Measurements from ENCODE around the gene EPHA4.

EPHA4 gene

DNA sequence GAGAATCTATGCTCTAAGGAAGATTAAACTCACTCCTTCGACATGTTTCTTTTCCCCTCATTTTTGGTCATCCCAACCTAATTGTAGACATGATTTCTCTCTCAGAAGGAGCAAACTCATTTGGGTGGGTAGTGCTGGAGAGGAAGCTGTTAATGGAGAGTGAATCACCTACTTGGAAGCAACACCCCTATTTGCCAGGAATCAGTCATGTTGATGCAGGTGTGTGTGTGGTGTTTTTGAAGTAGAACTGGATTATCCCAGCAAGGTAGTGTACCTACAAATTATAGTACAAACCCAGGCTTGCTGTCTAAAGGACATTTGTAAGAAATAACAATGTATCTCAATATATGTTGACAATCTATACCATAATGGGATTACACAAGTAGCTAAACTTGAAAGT, 186.4 kb downstream of the EPHA4 start:
- Histone ChIP-seq H3K9ac (ENCODE audit: low read depth, low read length) (no peak overlapping the region), H3K4me1 (ENCODE audit: insufficient read depth, low read length) (no peaks in the 10 kb centered on the region), H3K36me3 (ENCODE audit: insufficient read depth, low read length) (no peaks in the 10 kb centered on the region), H3K4me2 (ENCODE audit: insufficient read depth, low read length) (no peak overlapping the region), H2AFZ (ENCODE audit: low read depth, low read length) (no peak overlapping the region), H3K4me3 (ENCODE audit: low read depth in 1 of 2, low read length in 2 of 2) (no peak overlapping the region), H4K20me1 (ENCODE audit: insufficient read depth, low read length) (no peaks in the 10 kb centered on the region), H3K27me3 (ENCODE audit: insufficient read depth, low read length, poor library complexity) (no peaks in the 10 kb centered on the region), H3K9me3 (ENCODE audit: insufficient read depth, low read length, severe bottlenecking) (no peaks in the 10 kb centered on the region), H3K27ac (ENCODE audit: low read length) (no peak overlapping the region), H3K79me2 (ENCODE audit: insufficient read depth, low read length) (no peaks in the 10 kb centered on the region)
- DNase-seq, result no peak
- no peak for TF ChIP-seq EZH2 (IDR thresholded peaks at IDR 0.05; ENCODE audit: borderline replicate concordance, low read depth, low read length, severe bottlenecking)
- TF ChIP-seq, protein P1, sequence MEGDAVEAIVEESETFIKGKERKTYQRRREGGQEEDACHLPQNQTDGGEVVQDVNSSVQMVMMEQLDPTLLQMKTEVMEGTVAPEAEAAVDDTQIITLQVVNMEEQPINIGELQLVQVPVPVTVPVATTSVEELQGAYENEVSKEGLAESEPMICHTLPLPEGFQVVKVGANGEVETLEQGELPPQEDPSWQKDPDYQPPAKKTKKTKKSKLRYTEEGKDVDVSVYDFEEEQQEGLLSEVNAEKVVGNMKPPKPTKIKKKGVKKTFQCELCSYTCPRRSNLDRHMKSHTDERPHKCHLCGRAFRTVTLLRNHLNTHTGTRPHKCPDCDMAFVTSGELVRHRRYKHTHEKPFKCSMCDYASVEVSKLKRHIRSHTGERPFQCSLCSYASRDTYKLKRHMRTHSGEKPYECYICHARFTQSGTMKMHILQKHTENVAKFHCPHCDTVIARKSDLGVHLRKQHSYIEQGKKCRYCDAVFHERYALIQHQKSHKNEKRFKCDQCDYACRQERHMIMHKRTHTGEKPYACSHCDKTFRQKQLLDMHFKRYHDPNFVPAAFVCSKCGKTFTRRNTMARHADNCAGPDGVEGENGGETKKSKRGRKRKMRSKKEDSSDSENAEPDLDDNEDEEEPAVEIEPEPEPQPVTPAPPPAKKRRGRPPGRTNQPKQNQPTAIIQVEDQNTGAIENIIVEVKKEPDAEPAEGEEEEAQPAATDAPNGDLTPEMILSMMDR (IDR thresholded peaks at IDR 0.05; ENCODE audit: borderline replicate concordance, extremely low read depth, low read length, poor library complexity, severe bottlenecking), result no peak
- no peak for ATAC-seq (ENCODE audit: insufficient read depth, low read depth)

DNA sequence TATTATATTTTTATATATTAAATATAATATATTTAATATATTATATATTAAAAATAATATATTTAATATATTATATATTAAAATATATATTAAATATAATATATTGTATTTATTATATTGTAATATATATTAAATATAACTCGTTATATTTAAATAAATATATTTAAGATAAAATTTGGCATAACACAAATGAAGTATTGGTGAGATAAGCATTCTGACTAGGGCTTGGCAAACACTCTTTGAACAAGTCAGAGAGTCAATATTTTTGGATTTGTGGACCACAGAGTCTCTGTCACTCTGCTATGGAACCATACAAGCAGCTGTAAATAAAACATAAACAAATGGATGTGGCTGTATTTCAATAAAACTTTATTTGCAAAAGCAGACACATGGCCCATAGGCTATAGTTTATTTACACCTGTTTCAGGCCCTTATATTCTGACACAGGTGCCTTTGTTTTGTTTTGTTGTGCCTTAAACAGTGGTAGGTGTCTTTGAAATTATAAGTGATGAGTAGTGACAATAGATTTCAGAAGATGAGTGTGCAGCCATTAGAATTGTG, 190.1 kb downstream of the EPHA4 start:
- H3K79me2 ChIP-seq (ENCODE audit: insufficient read depth, low read length), result no peaks in the 10 kb centered on the region
- H3K4me3 ChIP-seq (ENCODE audit: low read depth in 1 of 2, low read length in 2 of 2), result no peak overlapping the region
- TF ChIP-seq EZH2 (IDR thresholded peaks at IDR 0.05; ENCODE audit: borderline replicate concordance, low read depth, low read length, severe bottlenecking), result no peak
- TF ChIP-seq, protein P1 (IDR thresholded peaks at IDR 0.05; ENCODE audit: borderline replicate concordance, extremely low read depth, low read length, poor library complexity, severe bottlenecking), result no peak
- H4K20me1 ChIP-seq (ENCODE audit: insufficient read depth, low read length), result no peaks in the 10 kb centered on the region
- H3K27me3 ChIP-seq (ENCODE audit: insufficient read depth, low read length, poor library complexity), result no peaks in the 10 kb centered on the region
- H3K4me1 ChIP-seq (ENCODE audit: insufficient read depth, low read length), result no peaks in the 10 kb centered on the region
- DNase-seq (no peak), ATAC-seq (ENCODE audit: insufficient read depth, low read depth) (no peak)
- H3K36me3 ChIP-seq (ENCODE audit: insufficient read depth, low read length), result no peaks in the 10 kb centered on the region
- no peak overlapping the region for H2AFZ ChIP-seq (ENCODE audit: low read depth, low read length)
- H3K9me3 ChIP-seq (ENCODE audit: insufficient read depth, low read length, severe bottlenecking), result no peaks in the 10 kb centered on the region
- no peak overlapping the region for H3K9ac ChIP-seq (ENCODE audit: low read depth, low read length)
- H3K4me2 ChIP-seq (ENCODE audit: insufficient read depth, low read length), result no peak overlapping the region
- no peak overlapping the region for H3K27ac ChIP-seq (ENCODE audit: low read length)

DNA sequence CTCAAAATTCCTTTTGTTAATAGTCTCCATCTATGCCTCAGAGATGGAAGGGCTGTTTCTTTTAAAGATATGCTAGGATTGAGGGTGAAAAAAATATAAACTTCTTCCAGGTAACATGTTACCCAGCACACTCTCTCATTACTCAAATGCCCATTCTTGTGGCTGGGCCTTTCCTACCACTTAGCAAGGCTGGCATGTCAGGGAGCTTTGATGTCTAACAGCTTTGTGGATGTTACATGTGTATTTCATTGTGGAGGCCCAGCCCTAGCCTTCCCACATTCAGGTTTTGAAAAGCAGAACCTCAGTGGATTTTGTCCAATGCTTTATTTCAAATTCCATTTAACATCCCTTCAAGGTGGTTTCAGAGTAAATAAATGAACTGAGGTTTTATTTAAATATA, 191.4 kb downstream of the EPHA4 start:
- DNase-seq, result no peak
- no peaks in the 10 kb centered on the region for H3K36me3 ChIP-seq (ENCODE audit: insufficient read depth, low read length)
- ATAC-seq (ENCODE audit: insufficient read depth, low read depth), result no peak
- no peak overlapping the region for H3K4me3 ChIP-seq (ENCODE audit: low read depth in 1 of 2, low read length in 2 of 2)
- no peak overlapping the region for H3K27ac ChIP-seq (ENCODE audit: low read length)
- H4K20me1 ChIP-seq (ENCODE audit: insufficient read depth, low read length), result no peaks in the 10 kb centered on the region
- no peaks in the 10 kb centered on the region for H3K9me3 ChIP-seq (ENCODE audit: insufficient read depth, low read length, severe bottlenecking)
- TF ChIP-seq, protein P1 (IDR thresholded peaks at IDR 0.05; ENCODE audit: borderline replicate concordance, extremely low read depth, low read length, poor library complexity, severe bottlenecking), result no peak
- no peak for TF ChIP-seq EZH2 (IDR thresholded peaks at IDR 0.05; ENCODE audit: borderline replicate concordance, low read depth, low read length, severe bottlenecking)
- no peaks in the 10 kb centered on the region for H3K79me2 ChIP-seq (ENCODE audit: insufficient read depth, low read length)
- no peaks in the 10 kb centered on the region for H3K27me3 ChIP-seq (ENCODE audit: insufficient read depth, low read length, poor library complexity)
- no peak overlapping the region for H3K9ac ChIP-seq (ENCODE audit: low read depth, low read length)
- H2AFZ ChIP-seq (ENCODE audit: low read depth, low read length), result no peak overlapping the region
- no peaks in the 10 kb centered on the region for H3K4me1 ChIP-seq (ENCODE audit: insufficient read depth, low read length)
- no peak overlapping the region for H3K4me2 ChIP-seq (ENCODE audit: insufficient read depth, low read length)

DNA sequence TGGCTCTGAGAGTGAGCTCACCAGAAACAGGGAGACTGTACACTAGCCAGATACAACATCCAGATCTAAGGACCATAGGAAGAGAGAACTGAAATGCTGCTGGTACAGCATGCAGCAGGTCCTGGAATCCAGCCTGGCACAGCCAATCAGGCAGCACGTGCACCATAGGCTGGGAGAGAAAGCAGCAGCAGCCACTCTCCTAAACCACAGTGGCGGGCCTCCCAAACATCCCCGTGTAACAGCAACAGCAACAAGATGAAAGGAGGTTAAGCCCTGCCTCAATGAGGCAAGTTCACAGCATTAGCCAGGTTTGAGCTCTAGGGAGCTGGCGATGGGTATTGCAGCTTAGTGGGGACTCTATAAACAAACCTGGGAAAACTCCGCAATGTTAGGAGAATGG, 192.0 kb downstream of the EPHA4 start:
- no peak for TF ChIP-seq EZH2 (IDR thresholded peaks at IDR 0.05; ENCODE audit: borderline replicate concordance, low read depth, low read length, severe bottlenecking)
- TF ChIP-seq, protein P1 (IDR thresholded peaks at IDR 0.05; ENCODE audit: borderline replicate concordance, extremely low read depth, low read length, poor library complexity, severe bottlenecking), result no peak
- no peak overlapping the region for H3K4me2 ChIP-seq (ENCODE audit: insufficient read depth, low read length)
- no peaks in the 10 kb centered on the region for H3K27me3 ChIP-seq (ENCODE audit: insufficient read depth, low read length, poor library complexity)
- H3K4me1 ChIP-seq (ENCODE audit: insufficient read depth, low read length), result no peaks in the 10 kb centered on the region
- H3K4me3 ChIP-seq (ENCODE audit: low read depth in 1 of 2, low read length in 2 of 2), result no peak overlapping the region
- no peaks in the 10 kb centered on the region for H3K9me3 ChIP-seq (ENCODE audit: insufficient read depth, low read length, severe bottlenecking)
- H3K36me3 ChIP-seq (ENCODE audit: insufficient read depth, low read length), result no peaks in the 10 kb centered on the region
- no peak overlapping the region for H3K27ac ChIP-seq (ENCODE audit: low read length)
- H3K9ac ChIP-seq (ENCODE audit: low read depth, low read length), result no peak overlapping the region
- DNase-seq, result no peak
- no peaks in the 10 kb centered on the region for H4K20me1 ChIP-seq (ENCODE audit: insufficient read depth, low read length)
- H3K79me2 ChIP-seq (ENCODE audit: insufficient read depth, low read length), result no peaks in the 10 kb centered on the region
- no peak overlapping the region for H2AFZ ChIP-seq (ENCODE audit: low read depth, low read length)
- no peak for ATAC-seq (ENCODE audit: insufficient read depth, low read depth)
